ENCODE measurements around the gene AGA.

The AGA gene

GRCh38 chr4:177441803-177442622 lies at the start of gene AGA:
AGA (minus strand) TSS chr4:177442437; CDS start chr4:177442375, 62 bp downstream.
- DNase-seq (ENCODE audit: low spot score) = peak; percentile 93

- DNase-seq (ENCODE audit: low spot score) = no peak
Measured at GRCh38 chr4:177492022-177492421, 49.8 kb upstream of the AGA start.

GRCh38 chr4:177490769-177491168 lies 48.5 kb upstream of the AGA start:
- DNase-seq (ENCODE audit: low spot score) = no peak

- no peak for DNase-seq (ENCODE audit: low spot score)
Measured at GRCh38 chr4:177489471-177490246, 47.4 kb upstream of the AGA start.

- DNase-seq (ENCODE audit: low spot score) = no peak
Measured at GRCh38 chr4:177487977-177488376, 45.7 kb upstream of the AGA start.

- DNase-seq (ENCODE audit: low spot score) = no peak
Measured at GRCh38 chr4:177485528-177485927, 43.3 kb upstream of the AGA start.

- DNase-seq (ENCODE audit: low spot score) = no peak
Measured at GRCh38 chr4:177484613-177485021, 42.4 kb upstream of the AGA start.

- no peak for DNase-seq (ENCODE audit: low spot score)
Measured at GRCh38 chr4:177483760-177484159, 41.5 kb upstream of the AGA start.

GRCh38 chr4:177483271-177483670 lies 41.0 kb upstream of the AGA start:
- no peak for DNase-seq (ENCODE audit: low spot score)

- DNase-seq (ENCODE audit: low spot score) = no peak
Measured at GRCh38 chr4:177482367-177482766, 40.1 kb upstream of the AGA start.

- no peak for DNase-seq (ENCODE audit: low spot score)
Measured at GRCh38 chr4:177480795-177481194, 38.6 kb upstream of the AGA start.

GRCh38 chr4:177479063-177479462 lies 36.8 kb upstream of the AGA start:
- no peak for DNase-seq (ENCODE audit: low spot score)

GRCh38 chr4:177478496-177478895 lies 36.3 kb upstream of the AGA start:
- no peak for DNase-seq (ENCODE audit: low spot score)

- no peak for DNase-seq (ENCODE audit: low spot score)
Measured at GRCh38 chr4:177473991-177474390, 31.8 kb upstream of the AGA start.

GRCh38 chr4:177464026-177464425 lies 21.8 kb upstream of the AGA start:
- DNase-seq (ENCODE audit: low spot score) = no peak

GRCh38 chr4:177461606-177462005 lies 19.4 kb upstream of the AGA start:
- DNase-seq (ENCODE audit: low spot score) = no peak

- DNase-seq (ENCODE audit: low spot score) = no peak
Measured at GRCh38 chr4:177460460-177460859, 18.2 kb upstream of the AGA start.

GRCh38 chr4:177455561-177455970 lies 13.3 kb upstream of the AGA start:
- no peak for DNase-seq (ENCODE audit: low spot score)

- DNase-seq (ENCODE audit: low spot score) = no peak
Measured at GRCh38 chr4:177453116-177453515, 10.9 kb upstream of the AGA start.

GRCh38 chr4:177451108-177451500 lies 8.9 kb upstream of the AGA start:
- no peak for DNase-seq (ENCODE audit: low spot score)

- DNase-seq (ENCODE audit: low spot score) = no peak
Measured at GRCh38 chr4:177450426-177451107, 8.3 kb upstream of the AGA start.

GRCh38 chr4:177448850-177449249 lies 6.6 kb upstream of the AGA start:
- DNase-seq (ENCODE audit: low spot score) = no peak
